Measurements from ENCODE around the gene COG1. TPM values are rescaled to one million over a fixed set of nuclear protein-coding genes. Genes with fewer than 3 reads are reported as not detected.

COG1 gene
- total and polyA plus RNA-seq, 9 of the 15 experiments (the other 6 are each of a cell fraction or from before 2014, with no cell fraction given) = 9.5 to 26.8 (median 12.9) TPM

GRCh38 chr17:73192894-73193701 lies at the start of gene COG1 (continued):
- TF ChIP-seq PBX2 (CRISPR knock-in tag; IDR thresholded peaks at IDR 0.05; ENCODE audit: low read depth) = no peak
- TF ChIP-seq PBX2 (tag; conservative IDR thresholded peaks at IDR 0.05; ENCODE audit: low read depth) = no peak
- TF ChIP-seq DIDO1 (tag; IDR thresholded peaks at IDR 0.05; ENCODE audit: low read depth) = no peak
- no peak for TF ChIP-seq PATZ1 (CRISPR knock-in tag; IDR thresholded peaks at IDR 0.05; ENCODE audit: borderline replicate concordance)
- peak; percentile 30 for TF ChIP-seq TBP (optimal IDR thresholded peaks at IDR 0.05; ENCODE audit: low read depth, low read length)
- no peak for TF ChIP-seq HNRNPL (IDR thresholded peaks at IDR 0.05; ENCODE audit: low read depth, low read length)
- no peak for TF ChIP-seq ZNF436 (CRISPR knock-in tag; IDR thresholded peaks at IDR 0.05)
- no peak for TF ChIP-seq NFE2 (IDR thresholded peaks at IDR 0.05; ENCODE audit: low read depth)
- TF ChIP-seq ZNF449 (CRISPR knock-in tag; IDR thresholded peaks at IDR 0.05) = no peak
- TF ChIP-seq FOXA1 (IDR thresholded peaks at IDR 0.05; ENCODE audit: borderline replicate concordance) = no peak
- TF ChIP-seq ZNF512 (tag; IDR thresholded peaks at IDR 0.05) = no peak
- 0 out of 2 replicates have a peak, but pooled peaks have one; percentile 20 for TF ChIP-seq ETS1 (conservative IDR thresholded peaks at IDR 0.05; ENCODE audit: control insufficient read depth, low read depth, low read length)
- peak in 1 of 2 experiments; percentile 65; a peak in 2 of 4 replicates for TF ChIP-seq SIN3A (IDR thresholded peaks at IDR 0.05; ENCODE audit: borderline replicate concordance in 2 of 2, control insufficient read depth in 1 of 2, low read depth in 2 of 2, low read length in 2 of 2)
- TF ChIP-seq MIER1 (IDR thresholded peaks at IDR 0.05; ENCODE audit: low read depth) = no peak
- TF ChIP-seq ZNF124 (CRISPR knock-in tag; IDR thresholded peaks at IDR 0.05) = no peak
- TF ChIP-seq ZNF224 (CRISPR knock-in tag; IDR thresholded peaks at IDR 0.05) = 0 out of 2 replicates have a peak, but pooled peaks have one; percentile 26
- peak; percentile 81 for TF ChIP-seq EP400 (IDR thresholded peaks at IDR 0.05)
- TF ChIP-seq RBM17 (IDR thresholded peaks at IDR 0.05; ENCODE audit: borderline replicate concordance, low read depth, low read length) = no peak

Measured in K562 (cell line).